GM10248 (cell line): ENCODE measurements around the gene TTLL10.

Experiments used
- CTCF ChIA-PET: fragments of 300-600 bp; sonication (Branson Sonifier 250); formaldehyde crosslinking; extraction: SDS; loops from one replicate; lab custom pipeline; 2021; ENCODE audit warnings: antibody characterized with exemption; lab: Yijun Ruan, JAX
- POLR2A ChIA-PET: fragments of 350-650 bp; sonication (Branson Sonifier 250); formaldehyde crosslinking; extraction: SDS; loops from one replicate; lab custom pipeline; 2020; ENCODE audit warnings: antibody characterized with exemption; lab: Yijun Ruan, JAX
- DNase-seq: peaks from one replicate; pipeline ENCODE4 v3.0.0; 2012; ENCODE audit errors: extremely low spot score
- TF ChIP-seq, protein P1 (sequence below): IDR thresholded peaks from 2 replicates; pipeline ENCODE4 v1.5.1; 2012; ENCODE audit warnings: mild to moderate bottlenecking, low read depth; ENCODE audit errors: extremely low read depth, missing control alignments, control extremely low read depth

TTLL10 gene

DNA sequence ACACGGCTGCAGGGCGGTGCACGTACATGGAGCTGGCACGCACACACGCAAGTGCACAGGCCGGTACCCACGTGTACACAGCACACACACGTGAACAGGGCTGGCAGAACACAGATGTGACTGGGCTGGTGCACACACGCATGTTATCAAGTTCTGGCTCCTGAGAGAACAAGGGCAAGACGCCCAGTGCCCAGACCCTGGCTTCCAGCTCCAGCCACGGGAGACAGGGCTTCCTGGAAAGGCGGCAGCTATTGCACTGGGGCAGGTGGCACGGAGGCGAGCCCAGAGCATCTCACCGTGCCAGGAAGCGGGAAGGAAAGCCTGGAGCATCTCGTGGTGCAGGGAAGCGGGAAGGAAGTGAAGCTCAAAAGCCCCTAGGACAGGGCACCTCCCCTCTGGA, 52.2 kb downstream of the TTLL10 start:
- CTCF ChIA-PET: interaction anchor here (1.0 to 2.7 kb wide), 2 partner anchors 24 to 104 kb away, joined by 3 to 10 read pairs; no protein-coding TSS in a partner anchor
- POLR2A ChIA-PET: no interaction called here
- DNase-seq: no peak
- TF ChIP-seq, protein P1, sequence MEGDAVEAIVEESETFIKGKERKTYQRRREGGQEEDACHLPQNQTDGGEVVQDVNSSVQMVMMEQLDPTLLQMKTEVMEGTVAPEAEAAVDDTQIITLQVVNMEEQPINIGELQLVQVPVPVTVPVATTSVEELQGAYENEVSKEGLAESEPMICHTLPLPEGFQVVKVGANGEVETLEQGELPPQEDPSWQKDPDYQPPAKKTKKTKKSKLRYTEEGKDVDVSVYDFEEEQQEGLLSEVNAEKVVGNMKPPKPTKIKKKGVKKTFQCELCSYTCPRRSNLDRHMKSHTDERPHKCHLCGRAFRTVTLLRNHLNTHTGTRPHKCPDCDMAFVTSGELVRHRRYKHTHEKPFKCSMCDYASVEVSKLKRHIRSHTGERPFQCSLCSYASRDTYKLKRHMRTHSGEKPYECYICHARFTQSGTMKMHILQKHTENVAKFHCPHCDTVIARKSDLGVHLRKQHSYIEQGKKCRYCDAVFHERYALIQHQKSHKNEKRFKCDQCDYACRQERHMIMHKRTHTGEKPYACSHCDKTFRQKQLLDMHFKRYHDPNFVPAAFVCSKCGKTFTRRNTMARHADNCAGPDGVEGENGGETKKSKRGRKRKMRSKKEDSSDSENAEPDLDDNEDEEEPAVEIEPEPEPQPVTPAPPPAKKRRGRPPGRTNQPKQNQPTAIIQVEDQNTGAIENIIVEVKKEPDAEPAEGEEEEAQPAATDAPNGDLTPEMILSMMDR: no peak

DNA sequence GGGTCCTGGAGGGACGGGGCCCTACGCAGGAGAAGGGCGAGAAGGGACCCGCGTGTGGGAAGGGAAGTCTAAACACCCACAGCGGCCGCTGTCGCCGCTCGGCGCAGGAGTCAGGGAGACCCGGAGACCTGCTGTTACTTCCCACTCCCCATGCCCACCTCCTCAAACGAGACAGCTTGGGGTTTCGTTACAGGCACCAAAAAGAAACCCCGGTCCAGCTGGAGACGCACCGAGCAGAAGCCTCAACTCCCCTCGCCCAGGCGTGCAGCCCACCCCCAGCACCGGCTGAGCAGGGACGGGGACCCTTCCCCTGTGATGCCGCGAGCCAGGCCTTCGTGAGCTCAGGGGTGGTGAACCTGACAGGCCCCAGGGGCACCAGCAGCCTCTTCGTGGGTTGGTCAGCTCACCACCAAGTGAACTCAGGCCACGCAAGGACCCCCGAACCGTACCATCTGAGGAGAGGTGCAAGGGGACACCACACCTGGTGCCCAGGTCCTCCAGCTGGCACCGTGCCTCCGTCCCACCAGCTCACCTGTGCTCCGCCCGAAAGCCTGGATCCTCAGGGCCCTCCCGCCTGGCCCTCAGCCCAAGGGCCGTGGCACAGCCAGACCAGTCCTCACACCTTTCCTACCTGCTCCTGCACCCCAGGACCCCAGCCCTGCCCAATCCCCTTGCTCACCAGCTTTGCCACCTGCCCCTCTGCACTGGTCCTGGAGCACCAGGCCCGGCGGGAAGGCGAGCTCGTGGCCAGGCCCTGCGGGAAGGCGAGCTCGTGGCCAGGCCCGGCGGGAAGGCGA, 53.1 kb downstream of the TTLL10 start:
- ChIA-PET CTCF (interaction anchor here (0.9 to 2.7 kb wide), 3 partner anchors 12 to 104 kb away, joined by 3 to 10 read pairs (median 5); no protein-coding TSS in a partner anchor), POLR2A (no interaction called here)
- TF ChIP-seq, protein P1: no peak
- DNase-seq: no peak

DNA sequence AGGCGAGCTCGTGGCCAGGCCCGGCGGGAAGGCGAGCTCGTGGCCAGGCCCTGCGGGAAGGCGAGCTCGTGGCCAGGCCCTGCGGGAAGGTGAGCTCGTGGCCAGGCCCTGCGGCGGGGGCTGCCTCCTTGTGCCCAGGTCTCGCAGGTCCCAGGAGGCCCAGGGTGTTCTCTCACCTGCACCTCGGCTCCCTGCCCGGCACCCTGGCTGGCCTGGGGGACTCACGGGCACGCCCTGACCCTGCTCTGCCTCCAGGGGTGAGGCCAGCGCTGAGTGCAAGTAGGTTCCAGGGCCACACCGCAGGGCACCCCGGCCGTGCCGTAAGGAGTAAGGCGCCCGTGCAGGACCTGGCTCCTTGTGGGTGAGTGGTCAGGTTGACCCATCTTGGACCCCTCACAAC, 53.7 kb downstream of the TTLL10 start:
- ChIA-PET POLR2A (no interaction called here), CTCF (interaction anchor here (0.9 to 2.7 kb wide), 2 partner anchors 11 to 105 kb away, joined by 5 to 10 read pairs; no protein-coding TSS in a partner anchor)
- TF ChIP-seq, protein P1: no peak
- no peak for DNase-seq

DNA sequence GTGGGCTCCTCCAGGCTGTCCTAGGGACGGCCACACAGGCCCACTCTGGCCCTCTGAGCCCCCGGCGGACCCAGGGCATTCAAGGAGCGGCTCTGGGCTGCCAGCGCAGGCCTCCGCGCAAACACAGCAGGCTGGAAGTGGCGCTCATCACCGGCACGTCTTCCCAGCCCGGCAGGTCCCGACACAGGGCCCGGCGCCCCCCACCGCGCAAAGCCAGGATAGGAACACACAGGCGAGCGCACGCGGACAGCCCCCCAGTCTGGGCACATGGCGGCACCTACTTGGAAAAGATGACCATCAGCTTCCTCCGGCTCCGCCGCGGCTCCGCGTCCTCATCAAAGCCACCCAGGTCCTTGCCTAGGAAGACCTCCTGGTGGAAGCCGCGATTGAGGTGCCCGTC, 54.5 kb downstream of the TTLL10 start:
- DNase-seq: no peak
- ChIA-PET POLR2A (no interaction called here), CTCF (no interaction called here)

DNA sequence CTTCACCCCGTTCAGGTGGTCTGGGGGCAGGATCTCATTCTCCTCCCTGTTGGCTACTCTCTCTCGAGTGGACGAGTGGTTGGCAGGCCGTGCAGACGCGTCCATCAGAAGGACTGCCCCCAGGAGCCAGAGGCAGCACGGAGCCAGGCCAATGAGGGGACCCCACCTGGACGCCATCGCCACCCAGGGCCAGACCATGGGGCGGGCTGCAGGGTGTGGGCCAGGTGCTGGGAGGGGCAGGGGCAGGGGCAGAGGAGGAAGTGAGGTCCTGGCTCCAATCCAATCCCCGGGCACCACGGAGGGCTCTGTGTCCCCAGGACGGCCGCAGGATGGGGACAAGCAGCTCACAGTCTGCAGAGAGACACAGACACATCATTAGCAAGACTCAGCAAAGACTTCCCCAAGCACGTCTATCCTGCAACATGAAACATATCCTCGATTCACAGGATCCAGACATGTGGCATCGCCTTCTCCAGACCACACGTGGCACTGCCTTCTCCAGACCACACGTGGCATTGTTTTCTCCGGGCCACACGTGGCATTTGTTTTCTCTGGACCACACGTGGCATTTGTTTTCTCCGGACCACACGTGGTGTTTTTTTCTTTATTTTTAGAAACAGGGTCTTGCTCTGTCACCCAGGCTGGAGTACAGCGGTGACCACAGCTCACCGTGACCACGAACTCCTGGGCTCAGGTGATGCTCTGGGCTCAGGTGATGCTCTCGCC, 55.1 kb downstream of the TTLL10 start:
- TF ChIP-seq, protein P1: no peak
- no peak for DNase-seq
- ChIA-PET POLR2A (interaction anchor here (0.5 kb wide), 1 partner anchor 14 kb away, joined by 3 read pairs; no protein-coding TSS in a partner anchor), CTCF (interaction anchor here (1.0 to 2.9 kb wide), 2 partner anchors 16 to 106 kb away, joined by 3 to 8 read pairs; no protein-coding TSS in a partner anchor)

More for the DNA sequence above, 54.5 kb downstream of the TTLL10 start:
- TF ChIP-seq, protein P1: no peak

DNA sequence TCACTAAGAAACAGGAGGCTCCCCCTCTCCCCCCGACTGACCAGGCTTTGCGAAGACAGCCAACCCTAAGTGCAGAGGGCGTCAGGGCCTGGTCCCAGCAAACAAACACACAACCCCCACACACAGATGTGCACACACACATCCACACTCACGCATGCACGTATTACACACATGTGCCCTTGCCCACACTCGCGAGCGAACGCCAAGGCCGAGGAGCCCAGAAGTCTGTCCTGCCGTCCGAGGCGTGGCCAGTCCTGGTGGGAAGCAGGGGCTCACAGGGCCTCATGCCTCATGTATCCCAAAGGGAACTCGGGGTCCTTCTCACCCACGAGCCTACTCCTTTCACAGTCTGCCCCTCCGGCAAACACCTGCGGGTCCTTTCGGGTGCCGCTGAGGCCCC, 56.1 kb downstream of the TTLL10 start:
- DNase-seq: no peak
- CTCF ChIA-PET: interaction anchor here (1.0 to 2.9 kb wide), 2 partner anchors 17 to 107 kb away, joined by 3 to 8 read pairs; no protein-coding TSS in a partner anchor
- TF ChIP-seq, protein P1: no peak
- POLR2A ChIA-PET: interaction anchor here (0.5 kb wide), 1 partner anchor 15 kb away, joined by 3 read pairs; no protein-coding TSS in a partner anchor
